Thyroid gland (tissue), 4 donors: ENCODE results near the gene GNL3. TPM values are rescaled to one million over a fixed set of nuclear protein-coding genes. Genes with fewer than 3 reads are reported as not detected.
A peak's percentile ranks its signal among the peaks of the same experiment; 100 is the strongest.

Source experiments
- DNase-seq, 2 donors: peaks; one replicate each; pipeline ENCODE4 v3.0.0-alpha.2; 2019
- H3K27ac ChIP-seq, 3 donors: fragments of 200-600 bp; sonication (generic); 1 replicate in 2 of 3; 2 replicates in 1 of 3; pipeline ENCODE4 v1.5.1; 2016 to 2019; ENCODE audit warnings: mild to moderate bottlenecking in 1 of 3, moderate library complexity in 1 of 3
- H3K27me3 ChIP-seq: fragments of 200-600 bp; sonication (generic); one replicate; pipeline ENCODE4 v1.5.1; 2019
- H3K36me3 ChIP-seq, 2 donors: fragments of 200-600 bp; sonication (generic); one replicate each; pipeline ENCODE4 v1.5.1; 2016 to 2019
- H3K4me1 ChIP-seq, 2 donors: fragments of 200-600 bp; sonication (generic); one replicate each; pipeline ENCODE4 v1.5.1; 2017 to 2019
- H3K4me3 ChIP-seq, 3 donors: fragments of 200-600 bp; sonication (generic); replicated peaks in 1 of 3; 1 replicate in 2 of 3; 2 replicates in 1 of 3; pipeline ENCODE4 v1.5.1; 2016; ENCODE audit warnings: mild to moderate bottlenecking in 1 of 3
- H3K9me3 ChIP-seq: fragments of 200-600 bp; sonication (generic); one replicate; pipeline ENCODE4 v1.5.1; 2017
- CTCF ChIP-seq, 6 experiments: fragments of 200-600 bp in 3 of 6; fragments of 450-650 bp in 3 of 6; sonication (generic) in 3 of 6; IDR thresholded peaks; one replicate each; pipeline ENCODE4 v1.5.1; 2016 to 2019; ENCODE audit warnings: antibody characterized with exemption in 6 of 6, mild to moderate bottlenecking in 2 of 6, inconsistent platforms in 1 of 6, moderate library complexity in 1 of 6
- POLR2A ChIP-seq, 2 donors: fragments of 450-650 bp; IDR thresholded peaks; one replicate each; pipeline ENCODE4 v1.6.1; 2017; ENCODE audit warnings: antibody characterized with exemption in 2 of 2, mild to moderate bottlenecking in 2 of 2, moderate library complexity in 1 of 2
- WGBS, 2 donors: methylation state at CpG; one replicate each; pipeline ENCODE4 v1.1.5; 2017; 5-methylcytosine and 5-hydroxymethylcytosine counted together
- intact Hi-C: fragments of 100-400 bp; cut with DNase I; formaldehyde crosslinking; loops from one replicate; pipeline ENCODE4 v1.15.1; 2023
- total RNA-seq, 4 donors: library from RNA; depleted of rRNA; stranded (reverse); fragments of >200 nt; gene quantifications; one replicate each; pipeline ENCODE4 v1.2.3, GENCODE V29; 2016

The GNL3 gene
- total RNA-seq, 4 donors from 2014 or later, result 39.2 to 68.4 (median 41.7) TPM

GRCh38 chr3:52679811-52680210, 6.0 kb upstream of the GNL3 start:
- H3K27ac ChIP-seq, result no peak overlapping the region
- H3K36me3 ChIP-seq, result peaks cover 26 to 33% of the 10 kb centered on the region in 2 donors
- 72 to 77% methylated on average over 1 of the region's 1 CpG for WGBS, 2 donors

GRCh38 chr3:52681596-52681995, 4.2 kb upstream of the GNL3 start:
- Histone ChIP-seq H3K4me3 (no peak overlapping the region), H3K4me1 (peaks cover 17 to 37% of the 10 kb centered on the region in 2 donors), H3K36me3 (peaks cover 16 to 25% of the 10 kb centered on the region in 2 donors), H3K27ac (peak overlapping the region in 2 of 3 donors; percentile 27 to 31), H3K27me3 (no peaks in the 10 kb centered on the region), H3K9me3 (no peaks in the 10 kb centered on the region)
- 73 to 80% methylated on average over 3 of the region's 3 CpGs for WGBS, 2 donors
- no peak for TF ChIP-seq POLR2A (IDR thresholded peaks at IDR 0.05)
- no peak for TF ChIP-seq CTCF (IDR thresholded peaks at IDR 0.05)
- no peak for DNase-seq
- intact Hi-C loops, result loop anchor here (10.0 kb wide), 1 partner anchor 227 kb away; the partner anchor contains the start of genes NISCH and TNNC1

More at GRCh38 chr3:52679811-52680210, 6.0 kb upstream of the GNL3 start:
- no peaks in the 10 kb centered on the region for H3K9me3 ChIP-seq
- intact Hi-C loops, result loop anchor here (10.0 kb wide), 1 partner anchor 225 kb away; the partner anchor contains the start of genes NISCH and TNNC1
- no peaks in the 10 kb centered on the region for H3K27me3 ChIP-seq
- H3K4me1 ChIP-seq, result peaks cover 16 to 34% of the 10 kb centered on the region in 2 donors
- TF ChIP-seq CTCF (IDR thresholded peaks at IDR 0.05) (no peak), POLR2A (IDR thresholded peaks at IDR 0.05) (no peak)
- no peak overlapping the region for H3K4me3 ChIP-seq
- no peak for DNase-seq

- H3K9me3 ChIP-seq, result no peaks in the 10 kb centered on the region
- H3K27me3 ChIP-seq, result no peaks in the 10 kb centered on the region
- no peak overlapping the region for H3K4me3 ChIP-seq
- H3K27ac ChIP-seq, result peak overlapping the region in 2 of 3 donors; percentile 27 to 31
- H3K36me3 ChIP-seq, result peaks cover 13 to 21% of the 10 kb centered on the region in 2 donors
- TF ChIP-seq CTCF (IDR thresholded peaks at IDR 0.05) (peak in 3 of 6 experiments; percentile 15 to 36 (median 20)), POLR2A (IDR thresholded peaks at IDR 0.05) (no peak)
- DNase-seq, result peak; percentile 41 to 47
- intact Hi-C loops, result loop anchor here (10.0 kb wide), 1 partner anchor 227 kb away; the partner anchor contains the start of genes NISCH and TNNC1
- H3K4me1 ChIP-seq, result peaks cover 17 to 41% of the 10 kb centered on the region in 2 donors
These were observed 3.8 kb upstream of the GNL3 start for GRCh38 chr3:52682016-52682415.

GRCh38 chr3:52683611-52684010, 2.2 kb upstream of the GNL3 start:
- peak overlapping the region in 1 of 3 donors; percentile 67 for H3K27ac ChIP-seq

More at GRCh38 chr3:52683611-52684010, 2.2 kb upstream of the GNL3 start:
- H3K9me3 ChIP-seq, result no peaks in the 10 kb centered on the region
- peaks cover 14 to 19% of the 10 kb centered on the region in 2 donors for H3K36me3 ChIP-seq
- H3K4me1 ChIP-seq, result peaks cover 17 to 47% of the 10 kb centered on the region in 2 donors
- H3K27me3 ChIP-seq, result no peaks in the 10 kb centered on the region
- H3K4me3 ChIP-seq, result no peak overlapping the region
- WGBS, 2 donors, result 52 to 57% methylated on average over 6 of the region's 6 CpGs
- intact Hi-C loops, result loop anchor here (10.0 kb wide), 1 partner anchor 229 kb away; the partner anchor contains the start of genes NISCH and TNNC1
- no peak for TF ChIP-seq POLR2A (IDR thresholded peaks at IDR 0.05)
- no peak for TF ChIP-seq CTCF (IDR thresholded peaks at IDR 0.05)
- peak; percentile 50 to 80 for DNase-seq
